ENCODE data around the gene HBG1.

Gene HBG1

GRCh38 chr11:5289696-5290095 is 40.0 kb upstream of the HBG1 start:
- Histone ChIP-seq H3K4me2 (ENCODE audit: low read length) (no peak overlapping the region), H3K27ac (ENCODE audit: low read depth, low read length) (no peak overlapping the region)

GRCh38 chr11:5288906-5289550 is 39.4 kb upstream of the HBG1 start:
- Histone ChIP-seq H4K20me1 (ENCODE audit: control insufficient read depth, insufficient read depth, low read depth, low read length) (no peaks in the 10 kb centered on the region), H3K79me2 (ENCODE audit: control insufficient read depth, low read length) (no peaks in the 10 kb centered on the region), H3K36me3 (ENCODE audit: control insufficient read depth, low read length) (no peaks in the 10 kb centered on the region), H3K27me3 (ENCODE audit: control insufficient read depth, low read length) (no peaks in the 10 kb centered on the region), H3K4me3 (ENCODE audit: low read length) (no peak overlapping the region), H3F3A (ENCODE audit: control insufficient read depth, insufficient read depth) (no peaks in the 10 kb centered on the region), H3K9me3 (ENCODE audit: control insufficient read depth, insufficient read depth, low read length) (no peaks in the 10 kb centered on the region), H3K4me1 (ENCODE audit: control insufficient read depth, low read length) (no peaks in the 10 kb centered on the region), H3K27ac (ENCODE audit: low read depth, low read length) (no peak overlapping the region), H3K4me2 (ENCODE audit: low read length) (no peak overlapping the region), H3K9me2 (replicated peaks; ENCODE audit: control insufficient read depth, low read length) (no peaks in the 10 kb centered on the region)
- TF ChIP-seq EZH2phosphoT487 (IDR thresholded peaks at IDR 0.05; ENCODE audit: borderline replicate concordance, low read length) (no peak), CTCF (IDR thresholded peaks at IDR 0.05; ENCODE audit: low read depth, low read length, poor library complexity, severe bottlenecking) (no peak)

More at GRCh38 chr11:5289696-5290095, 40.0 kb upstream of the HBG1 start:
- no peak for TF ChIP-seq EZH2phosphoT487 (IDR thresholded peaks at IDR 0.05; ENCODE audit: borderline replicate concordance, low read length)
- TF ChIP-seq CTCF (IDR thresholded peaks at IDR 0.05; ENCODE audit: low read depth, low read length, poor library complexity, severe bottlenecking), result no peak
- Histone ChIP-seq H3K36me3 (ENCODE audit: control insufficient read depth, low read length) (no peaks in the 10 kb centered on the region), H4K20me1 (ENCODE audit: control insufficient read depth, insufficient read depth, low read depth, low read length) (no peaks in the 10 kb centered on the region), H3K9me3 (ENCODE audit: control insufficient read depth, insufficient read depth, low read length) (no peaks in the 10 kb centered on the region), H3F3A (ENCODE audit: control insufficient read depth, insufficient read depth) (no peaks in the 10 kb centered on the region), H3K27me3 (ENCODE audit: control insufficient read depth, low read length) (no peaks in the 10 kb centered on the region), H3K9me2 (replicated peaks; ENCODE audit: control insufficient read depth, low read length) (no peaks in the 10 kb centered on the region), H3K4me1 (ENCODE audit: control insufficient read depth, low read length) (no peaks in the 10 kb centered on the region), H3K79me2 (ENCODE audit: control insufficient read depth, low read length) (no peaks in the 10 kb centered on the region), H3K4me3 (ENCODE audit: low read length) (no peak overlapping the region)

GRCh38 chr11:5288108-5288905 is 38.6 kb upstream of the HBG1 start:
- H3K36me3 ChIP-seq (ENCODE audit: control insufficient read depth, low read length), result no peaks in the 10 kb centered on the region
- H4K20me1 ChIP-seq (ENCODE audit: control insufficient read depth, insufficient read depth, low read depth, low read length), result no peaks in the 10 kb centered on the region
- H3K4me2 ChIP-seq (ENCODE audit: low read length), result no peak overlapping the region
- no peak for TF ChIP-seq CTCF (IDR thresholded peaks at IDR 0.05; ENCODE audit: low read depth, low read length, poor library complexity, severe bottlenecking)
- no peak for TF ChIP-seq EZH2phosphoT487 (IDR thresholded peaks at IDR 0.05; ENCODE audit: borderline replicate concordance, low read length)
- no peaks in the 10 kb centered on the region for H3K9me3 ChIP-seq (ENCODE audit: control insufficient read depth, insufficient read depth, low read length)
- no peaks in the 10 kb centered on the region for H3K27me3 ChIP-seq (ENCODE audit: control insufficient read depth, low read length)
- H3F3A ChIP-seq (ENCODE audit: control insufficient read depth, insufficient read depth), result no peaks in the 10 kb centered on the region
- H3K9me2 ChIP-seq (replicated peaks; ENCODE audit: control insufficient read depth, low read length), result no peaks in the 10 kb centered on the region
- no peak overlapping the region for H3K4me3 ChIP-seq (ENCODE audit: low read length)
- no peaks in the 10 kb centered on the region for H3K4me1 ChIP-seq (ENCODE audit: control insufficient read depth, low read length)
- H3K27ac ChIP-seq (ENCODE audit: low read depth, low read length), result no peak overlapping the region
- no peaks in the 10 kb centered on the region for H3K79me2 ChIP-seq (ENCODE audit: control insufficient read depth, low read length)
